H7 (cell line): ENCODE measurements around the gene KPNA1. TPM values are rescaled to one million over a fixed set of nuclear protein-coding genes. Genes with fewer than 3 reads are reported as not detected.
A peak's percentile ranks its signal among the peaks of the same experiment; 100 is the strongest.

ENCODE experiments used
- DNase-seq: peaks from one replicate; pipeline ENCODE4 v3.0.0; 2012
- H3K27me3 ChIP-seq: 2 replicates; pipeline ENCODE4 v1.6.0; 2011; ENCODE audit warnings: mild to moderate bottlenecking, low read length; ENCODE audit not compliant: control insufficient read depth, insufficient read depth
- H3K36me3 ChIP-seq: replicated peaks from 2 replicates; pipeline ENCODE4 v1.5.1; 2011; ENCODE audit warnings: low read length; ENCODE audit not compliant: control insufficient read depth, insufficient read depth
- H3K4me3 ChIP-seq: 2 replicates; pipeline ENCODE4 v1.5.1; 2011; ENCODE audit warnings: low read depth, mild to moderate bottlenecking, control low read depth, low read length, moderate library complexity; ENCODE audit not compliant: insufficient read depth
- total RNA-seq: library from RNA; depleted of rRNA; stranded (reverse); fragments of >200 nt; shearing (Covaris generic); gene quantifications from 2 replicates; pipeline ENCODE4 v1.2.3, GENCODE V29; 2014; rRNA removed

Gene KPNA1
- total RNA-seq: 20.4 and 34.1 TPM in 2 replicates

DNA sequence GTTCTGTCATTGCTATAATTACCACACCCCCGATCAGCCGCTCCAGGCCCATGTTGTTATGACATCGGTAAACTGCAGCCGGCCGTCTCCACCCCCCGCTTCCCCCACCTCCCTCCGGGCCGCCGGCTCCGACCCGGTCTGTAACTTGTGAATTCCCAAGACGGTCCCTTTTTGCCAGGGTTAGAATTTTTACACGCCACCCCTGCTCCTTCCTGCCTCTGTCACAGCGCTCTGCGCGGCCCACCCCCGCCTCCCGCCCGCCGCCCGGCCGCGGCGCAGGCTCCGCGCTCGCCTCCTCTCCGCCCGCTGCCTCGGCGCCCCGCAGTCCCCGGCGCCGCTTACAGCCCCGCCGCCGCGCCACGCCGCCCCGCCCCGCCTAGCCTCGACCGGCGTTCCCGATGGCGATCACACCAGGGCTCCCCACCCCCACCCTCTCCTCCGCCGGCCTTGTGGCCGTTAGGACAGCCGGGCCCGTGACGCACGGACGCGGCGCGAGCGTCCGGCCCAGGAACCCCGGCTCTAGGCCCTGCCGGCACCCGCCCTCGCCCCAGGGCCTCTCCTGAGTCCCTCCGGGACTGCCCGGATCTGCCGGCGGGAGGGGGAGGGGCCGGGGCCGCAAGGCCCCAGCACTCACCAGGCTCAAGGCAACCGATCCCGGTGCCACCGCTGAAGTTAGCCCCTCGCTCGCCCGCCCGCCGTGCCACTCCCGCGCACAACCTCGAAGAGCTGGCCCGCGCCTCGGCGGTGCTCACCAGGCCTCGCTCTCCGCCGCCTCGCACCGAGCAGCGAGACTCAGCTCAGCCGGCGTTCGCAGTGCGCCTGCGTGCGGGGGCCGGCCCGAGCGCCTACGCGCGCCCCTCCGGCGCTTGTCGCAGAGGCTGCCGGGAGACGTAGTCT, at the start of gene KPNA1:
KPNA1 (minus strand) TSS at position 817 of the 897 bp plus-strand sequence. CDS start 18,374 bp downstream, outside the sequence.
- Histone ChIP-seq H3K27me3 (no peaks in the 10 kb centered on the region), H3K4me3 (peak within 1 kb of the TSS; percentile 95), H3K36me3 (no peaks in the 10 kb centered on the region)
- peak; percentile 93 for DNase-seq

- DNase-seq: peak; percentile 92
- peaks cover 9% of the 10 kb centered on the region; the same call in 1 of the 2 replicates for H3K27me3 ChIP-seq
- H3K36me3 ChIP-seq: no peaks in the 10 kb centered on the region
- H3K4me3 ChIP-seq: peak within 1 kb of the TSS; percentile 67
Observed at GRCh38 chr3:122564155-122564912, 49.6 kb upstream of the KPNA1 start, which contains the start of the genes DTX3L and PARP9. DTX3L (plus strand) TSS chr3:122564338; CDS start chr3:122564427, 89 bp downstream. PARP9 (minus strand) TSS chr3:122564300; CDS start chr3:122559620, 4,680 bp downstream.

GRCh38 chr3:122563717-122564025, 48.9 kb upstream of the KPNA1 start:
- peak overlapping the region; percentile 67; the same call in 1 of the 2 replicates for H3K4me3 ChIP-seq
- DNase-seq: peak; percentile 43
- no peaks in the 10 kb centered on the region for H3K36me3 ChIP-seq
- peaks cover 9% of the 10 kb centered on the region; the same call in 1 of the 2 replicates for H3K27me3 ChIP-seq

DNA sequence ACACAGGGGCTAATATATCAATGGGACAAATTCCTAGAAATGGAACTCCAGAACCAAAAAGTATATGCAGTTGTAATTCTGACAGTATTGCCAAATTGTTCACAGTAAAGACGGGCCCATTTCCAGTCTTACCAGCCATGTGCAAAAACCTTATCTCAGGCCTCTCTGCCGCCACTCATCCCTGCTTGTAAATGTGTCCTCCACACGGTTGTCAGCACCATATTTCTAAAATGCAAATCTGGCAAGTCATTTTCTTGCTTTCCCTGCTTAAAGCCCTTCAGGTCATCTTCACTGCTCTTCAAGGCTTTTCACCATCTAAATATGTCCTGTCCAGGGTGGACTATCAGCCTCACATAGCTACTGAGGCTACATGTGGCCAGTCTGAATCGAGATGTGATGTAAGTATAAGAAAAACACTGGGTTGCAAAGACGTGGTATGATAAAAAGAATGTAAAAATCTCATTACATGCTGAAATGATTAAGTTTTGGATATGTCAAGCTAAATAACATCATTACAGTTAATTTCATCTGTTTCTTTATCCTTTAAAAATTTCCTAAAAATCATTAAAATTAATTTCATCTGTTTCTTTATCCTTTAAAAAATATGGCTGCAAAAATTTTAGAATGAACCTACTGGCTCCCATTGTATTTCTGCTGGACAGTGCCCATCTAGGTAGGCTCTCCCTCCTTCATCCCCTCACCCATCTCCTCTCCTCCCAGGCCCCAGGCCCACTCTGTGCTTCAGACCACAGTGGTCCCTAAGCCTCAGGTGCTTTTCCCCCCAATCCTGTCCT, 48.4 kb upstream of the KPNA1 start:
- H3K27me3 ChIP-seq: peaks cover 9% of the 10 kb centered on the region; the same call in 1 of the 2 replicates
- no peak for DNase-seq
- no peak overlapping the region for H3K4me3 ChIP-seq
- H3K36me3 ChIP-seq: no peaks in the 10 kb centered on the region

DNA sequence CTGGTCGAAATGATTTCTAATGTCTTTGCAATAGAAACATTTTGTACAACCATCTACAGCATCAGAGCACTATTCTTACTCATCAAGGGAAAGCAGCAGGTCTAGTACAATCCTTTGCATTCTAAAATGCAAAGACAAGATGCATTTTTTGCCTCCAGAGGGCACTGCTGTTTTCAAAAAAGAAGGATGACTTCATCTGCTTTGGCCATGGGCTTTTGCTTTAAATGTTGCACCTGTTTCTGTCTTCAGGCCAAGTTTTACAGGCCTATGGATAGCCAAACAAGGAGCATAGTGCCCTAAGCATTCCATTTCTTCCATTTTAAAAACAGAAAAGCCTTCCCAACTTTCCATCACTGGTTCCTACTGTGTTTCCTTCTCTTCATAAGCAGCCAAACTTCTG, 45.9 kb upstream of the KPNA1 start:
- no peak overlapping the region for H3K4me3 ChIP-seq

DNA sequence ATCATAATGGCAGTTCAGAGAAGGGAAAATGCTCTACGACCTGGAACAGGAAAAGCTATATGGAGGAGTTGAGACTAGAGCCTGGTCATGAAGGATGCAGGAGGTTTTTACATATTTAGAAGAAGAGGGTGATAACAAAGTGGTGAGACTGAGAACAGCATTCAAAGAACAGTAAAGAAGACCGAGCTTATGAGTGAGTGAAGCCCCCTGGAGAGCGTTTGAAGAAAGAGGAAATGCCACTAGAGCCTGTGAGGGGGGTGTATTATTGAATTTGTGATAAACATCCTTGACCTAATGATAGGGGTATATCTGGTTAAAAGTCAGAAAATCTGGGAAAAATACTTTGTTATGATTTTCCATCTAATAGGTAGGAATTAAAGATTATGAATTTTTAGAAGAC, 45.2 kb upstream of the KPNA1 start:
- Histone ChIP-seq H3K4me3 (no peak overlapping the region), H3K36me3 (no peaks in the 10 kb centered on the region), H3K27me3 (peaks cover 9% of the 10 kb centered on the region; the same call in 1 of the 2 replicates)
- DNase-seq: no peak

More for the DNA sequence above, 45.9 kb upstream of the KPNA1 start:
- Histone ChIP-seq H3K27me3 (peaks cover 9% of the 10 kb centered on the region; the same call in 1 of the 2 replicates), H3K36me3 (no peaks in the 10 kb centered on the region)
- DNase-seq: peak; percentile 40

DNA sequence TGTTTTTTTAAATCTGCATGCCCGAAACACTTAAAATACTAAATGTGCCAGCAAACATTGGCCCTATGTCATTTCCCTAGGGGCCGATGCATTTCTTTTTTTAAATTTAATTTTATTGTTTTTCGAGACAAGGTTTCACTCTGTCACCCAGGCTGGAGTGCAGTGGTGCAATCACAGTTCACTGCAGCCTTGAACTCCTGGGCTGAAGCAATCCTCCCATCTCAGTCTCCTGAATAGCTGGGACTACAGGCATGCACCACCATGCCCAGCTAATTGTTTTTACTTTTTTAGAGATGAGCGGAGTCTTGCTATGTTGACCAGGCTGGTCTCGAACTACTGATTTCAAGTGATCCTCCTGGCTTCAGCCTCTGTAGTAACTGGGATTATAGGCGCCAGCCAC, 43.9 kb upstream of the KPNA1 start:
- H3K4me3 ChIP-seq: no peak overlapping the region
- no peaks in the 10 kb centered on the region for H3K36me3 ChIP-seq
- DNase-seq: no peak
- H3K27me3 ChIP-seq: no peaks in the 10 kb centered on the region

DNA sequence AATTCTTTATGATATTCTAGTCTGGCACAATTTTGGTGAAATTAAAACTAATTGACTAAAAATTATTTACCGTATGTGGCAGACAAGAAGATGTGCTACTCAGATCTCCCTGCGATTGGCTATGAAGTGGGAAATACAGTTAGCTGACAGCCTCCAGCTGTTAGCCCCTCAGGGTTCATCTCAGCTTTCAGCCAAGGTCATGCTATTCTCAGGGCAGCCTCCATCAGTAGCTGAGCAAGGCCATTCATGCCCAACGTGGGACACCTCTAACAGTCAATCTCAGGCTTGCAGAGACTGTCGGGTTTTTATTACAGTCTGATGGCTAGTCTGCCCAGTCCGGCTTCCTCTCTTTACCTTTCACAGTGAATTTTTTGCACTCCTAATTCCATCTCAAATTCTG, 42.6 kb upstream of the KPNA1 start:
- DNase-seq: no peak

DNA sequence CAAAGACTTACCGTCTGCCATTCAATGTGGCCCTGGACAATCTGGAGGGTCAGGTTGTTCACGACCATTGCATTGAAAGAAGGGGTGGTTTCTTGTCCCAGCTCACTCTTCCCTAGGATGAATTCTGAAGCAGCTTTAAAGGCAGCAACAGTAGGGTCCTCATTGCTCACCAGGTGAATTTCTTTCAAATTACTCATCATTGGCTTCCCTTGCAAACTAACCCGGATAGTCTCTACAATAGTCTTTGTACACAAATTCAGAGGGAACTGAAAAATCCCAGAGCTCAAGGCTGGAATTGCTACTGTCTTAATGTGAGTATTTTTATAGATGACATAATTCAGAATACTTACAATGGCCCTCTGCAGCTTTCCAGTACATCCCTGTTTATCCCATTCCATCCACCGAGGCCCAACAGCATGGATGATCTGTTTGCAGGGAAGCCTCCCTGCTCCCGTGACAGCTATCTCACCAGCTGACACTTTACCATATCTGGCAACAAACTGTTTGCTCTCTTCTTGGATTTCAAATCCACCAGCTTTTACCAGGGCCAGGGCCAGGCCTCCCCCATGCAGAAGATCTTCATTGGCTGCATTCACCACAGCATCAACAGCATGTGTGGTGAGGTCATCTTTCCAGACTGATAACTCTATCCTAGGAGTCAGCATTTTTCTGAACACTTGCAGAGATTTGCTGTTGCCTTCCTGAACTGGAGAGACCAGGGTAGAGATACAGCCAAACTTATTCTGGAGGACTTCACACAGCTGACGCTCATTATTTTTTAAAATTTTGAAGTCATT, 40.7 kb upstream of the KPNA1 start:
- H3K4me3 ChIP-seq: no peak overlapping the region
- no peaks in the 10 kb centered on the region for H3K36me3 ChIP-seq
- no peak for DNase-seq
- no peaks in the 10 kb centered on the region for H3K27me3 ChIP-seq

More for the DNA sequence above, 42.6 kb upstream of the KPNA1 start:
- no peaks in the 10 kb centered on the region for H3K36me3 ChIP-seq
- H3K4me3 ChIP-seq: no peak overlapping the region
- H3K27me3 ChIP-seq: no peaks in the 10 kb centered on the region

GRCh38 chr3:122553171-122553570, 38.4 kb upstream of the KPNA1 start:
- DNase-seq: no peak
- Histone ChIP-seq H3K36me3 (no peaks in the 10 kb centered on the region), H3K4me3 (no peak overlapping the region), H3K27me3 (no peaks in the 10 kb centered on the region)

GRCh38 chr3:122548619-122549018, 33.9 kb upstream of the KPNA1 start:
- no peaks in the 10 kb centered on the region for H3K27me3 ChIP-seq
- no peaks in the 10 kb centered on the region for H3K36me3 ChIP-seq
- no peak for DNase-seq
- no peak overlapping the region for H3K4me3 ChIP-seq

DNA sequence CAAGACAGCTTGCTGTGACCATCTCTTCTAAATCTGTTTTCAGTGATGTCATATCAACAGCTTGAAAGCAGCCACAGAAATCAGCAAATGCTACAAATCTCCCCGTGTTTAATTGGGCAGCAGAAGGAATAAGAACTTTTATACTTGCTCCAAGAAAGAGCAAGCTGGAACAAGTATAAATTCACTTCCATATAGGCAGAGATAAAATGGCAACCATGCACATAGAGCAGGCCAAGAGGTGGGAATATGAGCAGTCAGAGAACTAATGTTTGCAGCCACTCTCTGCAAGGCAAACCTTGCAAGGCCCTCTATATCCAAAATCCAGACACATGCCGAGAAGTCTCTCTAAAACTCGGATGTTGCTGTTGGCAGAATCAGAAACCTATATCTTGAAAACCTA, 33.3 kb upstream of the KPNA1 start:
- Histone ChIP-seq H3K27me3 (no peaks in the 10 kb centered on the region), H3K4me3 (no peak overlapping the region), H3K36me3 (no peaks in the 10 kb centered on the region)
- no peak for DNase-seq

DNA sequence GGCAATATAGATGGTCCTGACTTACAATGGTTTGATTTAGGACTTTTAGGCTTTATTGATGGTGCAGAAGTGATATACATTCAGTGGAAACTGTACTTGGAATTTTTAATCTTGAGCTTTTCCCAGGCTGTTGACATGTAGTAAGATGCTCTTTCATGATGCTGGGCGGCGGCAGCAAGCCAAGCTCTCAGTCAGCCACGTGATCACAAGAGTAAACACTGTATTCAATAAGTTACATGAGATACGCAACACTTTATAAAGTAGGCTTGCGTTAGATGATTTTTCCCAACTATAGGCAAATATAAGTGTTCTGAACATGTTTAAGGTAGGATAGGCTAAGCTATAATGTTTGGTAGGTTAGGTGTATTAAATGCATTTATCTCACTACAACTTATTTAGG, 31.4 kb upstream of the KPNA1 start:
- no peaks in the 10 kb centered on the region for H3K36me3 ChIP-seq
- H3K4me3 ChIP-seq: no peak overlapping the region
- H3K27me3 ChIP-seq: no peaks in the 10 kb centered on the region
- no peak for DNase-seq
